ENCODE data around the gene ZNF653.
A peak's percentile ranks its signal among the peaks of the same experiment; 100 is the strongest.

Gene ZNF653, protein sequence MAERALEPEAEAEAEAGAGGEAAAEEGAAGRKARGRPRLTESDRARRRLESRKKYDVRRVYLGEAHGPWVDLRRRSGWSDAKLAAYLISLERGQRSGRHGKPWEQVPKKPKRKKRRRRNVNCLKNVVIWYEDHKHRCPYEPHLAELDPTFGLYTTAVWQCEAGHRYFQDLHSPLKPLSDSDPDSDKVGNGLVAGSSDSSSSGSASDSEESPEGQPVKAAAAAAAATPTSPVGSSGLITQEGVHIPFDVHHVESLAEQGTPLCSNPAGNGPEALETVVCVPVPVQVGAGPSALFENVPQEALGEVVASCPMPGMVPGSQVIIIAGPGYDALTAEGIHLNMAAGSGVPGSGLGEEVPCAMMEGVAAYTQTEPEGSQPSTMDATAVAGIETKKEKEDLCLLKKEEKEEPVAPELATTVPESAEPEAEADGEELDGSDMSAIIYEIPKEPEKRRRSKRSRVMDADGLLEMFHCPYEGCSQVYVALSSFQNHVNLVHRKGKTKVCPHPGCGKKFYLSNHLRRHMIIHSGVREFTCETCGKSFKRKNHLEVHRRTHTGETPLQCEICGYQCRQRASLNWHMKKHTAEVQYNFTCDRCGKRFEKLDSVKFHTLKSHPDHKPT

DNA sequence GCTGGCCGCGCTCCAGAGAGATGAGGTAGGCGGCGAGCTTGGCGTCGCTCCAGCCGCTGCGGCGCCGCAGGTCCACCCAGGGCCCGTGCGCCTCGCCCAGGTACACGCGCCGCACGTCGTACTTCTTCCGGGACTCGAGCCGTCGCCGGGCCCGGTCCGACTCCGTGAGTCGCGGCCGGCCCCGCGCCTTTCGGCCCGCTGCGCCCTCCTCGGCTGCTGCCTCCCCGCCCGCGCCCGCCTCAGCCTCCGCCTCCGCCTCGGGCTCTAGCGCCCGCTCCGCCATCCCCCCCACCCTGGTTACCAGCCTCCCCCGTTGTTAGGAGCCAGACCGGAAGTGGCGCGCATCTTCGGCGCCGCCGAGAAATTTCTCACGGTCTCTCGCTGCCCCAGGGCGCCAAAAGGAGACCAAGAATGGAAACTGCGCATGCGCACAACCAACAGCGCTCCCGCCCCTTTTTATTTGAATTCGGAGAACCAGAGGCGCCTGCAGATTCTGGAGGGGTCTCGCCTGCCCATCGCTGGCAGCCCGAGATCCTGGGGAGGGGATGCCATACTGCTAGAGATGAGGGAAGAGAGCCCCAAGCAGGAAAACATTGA, at the start of gene ZNF653:
Gene ZNF653 (minus strand): TSS at position 336 of the 597 bp plus-strand sequence. CDS start 53 bp downstream, at position 283.
- DNase-seq (ENCODE audit: low spot score): peak; percentile 92

DNA sequence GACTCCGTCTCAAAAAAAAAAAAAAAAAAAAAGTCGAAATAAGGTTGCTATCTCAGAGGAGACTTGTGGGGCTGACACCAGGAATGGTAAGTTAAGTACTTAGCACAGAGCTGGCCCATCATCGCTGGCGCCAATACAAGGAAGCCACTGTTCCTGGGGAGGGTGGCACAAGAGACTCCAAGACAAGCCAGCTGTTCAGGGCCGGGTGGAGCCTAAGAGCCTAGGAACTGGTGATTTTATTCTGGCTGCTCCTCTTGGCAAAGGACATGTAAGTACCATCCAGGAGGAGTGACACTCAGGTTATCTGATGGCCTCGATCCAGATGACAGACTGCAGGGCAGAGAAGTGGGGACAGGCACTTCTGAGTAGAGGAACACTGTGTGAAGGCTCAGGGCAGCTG, 49.6 kb upstream of the ZNF653 start:
- DNase-seq (ENCODE audit: low spot score): no peak

GRCh38 chr19:11554160-11554559, 48.5 kb upstream of the ZNF653 start:
- no peak for DNase-seq (ENCODE audit: low spot score)

GRCh38 chr19:11552666-11553372, 47.2 kb upstream of the ZNF653 start:
- no peak for DNase-seq (ENCODE audit: low spot score)

DNA sequence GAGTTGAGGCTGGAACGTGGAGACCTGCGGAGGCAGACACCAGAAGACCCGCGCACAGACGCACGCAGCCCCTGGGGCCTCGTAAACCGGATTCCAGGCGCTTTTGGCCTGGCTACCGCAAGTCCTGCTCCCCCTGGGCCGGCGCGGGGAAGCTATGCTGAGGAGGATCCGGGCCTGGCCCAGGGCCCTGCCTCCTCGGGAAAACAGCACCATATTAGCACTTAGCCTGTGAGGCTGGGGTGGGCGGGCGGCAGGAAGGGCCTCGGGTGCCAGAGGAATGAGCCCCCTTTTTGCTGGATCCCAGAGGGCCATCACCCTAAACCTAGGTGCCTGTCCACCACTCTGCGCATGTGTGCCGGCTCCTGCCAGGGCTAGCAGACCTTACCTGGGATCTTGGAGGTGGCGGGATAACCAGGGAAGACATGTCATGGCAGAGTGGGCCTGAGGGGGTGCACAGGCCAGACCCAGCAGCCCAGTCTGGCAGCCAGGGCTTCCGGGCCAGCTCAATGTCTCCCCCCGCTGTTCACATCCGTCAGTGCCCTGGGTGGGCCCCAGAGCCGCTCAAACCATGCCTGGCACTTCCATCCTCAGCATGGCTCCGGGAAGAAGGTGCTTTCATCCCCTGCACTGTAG, 46.1 kb upstream of the ZNF653 start:
- no peak for DNase-seq (ENCODE audit: low spot score)

- no peak for DNase-seq (ENCODE audit: low spot score)
Measured at GRCh38 chr19:11550265-11550664, 44.6 kb upstream of the ZNF653 start.

DNA sequence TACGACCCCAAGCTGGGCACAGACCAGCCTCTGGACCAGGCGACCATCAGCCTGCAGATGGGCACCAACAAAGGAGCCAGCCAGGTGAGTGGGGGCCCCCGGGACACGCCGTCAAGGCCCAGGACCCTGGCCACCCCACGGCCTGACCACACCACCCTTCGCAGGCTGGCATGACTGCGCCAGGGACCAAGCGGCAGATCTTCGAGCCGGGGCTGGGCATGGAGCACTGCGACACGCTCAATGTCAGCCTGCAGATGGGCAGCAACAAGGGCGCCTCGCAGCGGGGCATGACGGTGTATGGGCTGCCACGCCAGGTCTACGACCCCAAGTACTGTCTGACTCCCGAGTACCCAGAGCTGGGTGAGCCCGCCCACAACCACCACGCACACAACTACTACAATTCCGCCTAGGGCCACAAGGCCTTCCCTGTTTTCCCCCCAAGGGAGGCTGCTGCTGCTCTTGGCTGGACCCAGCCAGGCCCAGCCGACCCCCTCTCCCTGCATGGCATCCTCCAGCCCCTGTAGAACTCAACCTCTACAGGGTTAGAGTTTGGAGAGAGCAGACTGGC, 43.8 kb upstream of the ZNF653 start:
- no peak for DNase-seq (ENCODE audit: low spot score)

GRCh38 chr19:11547929-11548700, 42.5 kb upstream of the ZNF653 start:
- no peak for DNase-seq (ENCODE audit: low spot score)

DNA sequence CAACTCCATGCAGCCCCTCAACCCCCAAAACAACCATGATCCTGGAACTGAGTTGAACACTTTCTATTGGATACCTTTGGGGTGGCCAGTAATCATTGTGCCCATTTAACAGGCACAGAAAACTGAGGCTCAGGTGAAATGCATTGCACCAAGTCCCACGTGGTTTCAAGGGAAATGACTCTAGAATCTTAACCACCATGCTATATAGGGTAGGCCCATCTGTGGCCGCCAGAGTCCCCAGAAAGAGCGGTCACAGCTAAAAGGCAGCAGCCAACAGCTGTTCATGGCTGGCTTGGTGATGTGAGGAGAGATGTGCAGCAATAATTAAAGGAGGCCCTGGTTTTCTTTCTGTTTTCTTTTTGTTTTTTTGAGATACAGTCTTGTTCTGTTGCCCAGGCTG, 35.6 kb upstream of the ZNF653 start:
- no peak for DNase-seq (ENCODE audit: low spot score)

DNA sequence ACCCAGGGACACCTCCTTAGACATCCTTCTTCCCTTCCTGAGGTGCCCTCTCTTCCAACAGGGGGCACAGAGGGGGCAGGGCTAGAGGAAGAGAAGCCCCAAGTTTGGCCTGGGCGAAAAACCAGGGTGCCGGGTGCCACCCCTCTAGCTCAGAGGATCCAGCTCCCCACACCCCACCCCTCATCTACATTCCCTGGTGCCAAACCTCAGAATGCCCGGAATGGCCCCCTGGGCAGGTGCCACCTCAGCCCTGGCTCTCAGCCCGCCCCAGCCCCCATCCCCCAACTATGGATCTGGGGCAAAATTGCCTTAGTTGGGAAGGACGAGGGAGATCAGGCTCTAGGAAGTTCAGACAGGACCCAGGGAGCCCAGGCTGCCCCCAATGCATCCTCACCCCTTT, 35.0 kb upstream of the ZNF653 start:
- DNase-seq (ENCODE audit: low spot score): no peak

- no peak for DNase-seq (ENCODE audit: low spot score)
Measured at GRCh38 chr19:11539495-11540365, 34.1 kb upstream of the ZNF653 start.

- DNase-seq (ENCODE audit: low spot score): peak; percentile 47
Measured at GRCh38 chr19:11538232-11539036, 32.8 kb upstream of the ZNF653 start, which contains the start of gene CNN1. Gene CNN1, plus strand, starts transcription at chr19:11538851. Its CDS starts 77 bp downstream, at chr19:11538928.

GRCh38 chr19:11535792-11536595, 30.4 kb upstream of the ZNF653 start:
- DNase-seq (ENCODE audit: low spot score): peak; percentile 85

DNA sequence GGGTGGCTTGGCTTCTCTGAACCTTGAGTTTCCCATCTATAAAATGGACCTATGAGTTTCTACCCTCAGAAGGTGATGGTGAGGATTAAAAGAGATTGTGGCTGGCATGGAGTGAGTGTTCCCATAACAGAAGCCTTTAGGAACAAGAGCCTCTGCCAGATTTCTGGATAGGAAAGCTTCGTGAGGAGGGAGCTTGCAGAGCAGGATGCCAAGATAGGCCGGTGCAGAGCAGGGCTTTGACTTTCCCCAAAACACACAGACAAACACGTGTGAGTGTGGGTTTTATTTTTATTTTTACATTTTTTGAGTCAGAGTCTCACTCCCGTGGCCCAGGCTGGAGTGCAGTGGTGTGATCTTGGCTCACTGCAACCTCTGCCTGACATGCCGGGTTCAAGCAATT, 29.3 kb upstream of the ZNF653 start:
- DNase-seq (ENCODE audit: low spot score): no peak

GRCh38 chr19:11534538-11534937, 28.9 kb upstream of the ZNF653 start:
- DNase-seq (ENCODE audit: low spot score): no peak

- DNase-seq (ENCODE audit: low spot score): peak; percentile 98
Measured at GRCh38 chr19:11530432-11530831, 24.8 kb upstream of the ZNF653 start.

DNA sequence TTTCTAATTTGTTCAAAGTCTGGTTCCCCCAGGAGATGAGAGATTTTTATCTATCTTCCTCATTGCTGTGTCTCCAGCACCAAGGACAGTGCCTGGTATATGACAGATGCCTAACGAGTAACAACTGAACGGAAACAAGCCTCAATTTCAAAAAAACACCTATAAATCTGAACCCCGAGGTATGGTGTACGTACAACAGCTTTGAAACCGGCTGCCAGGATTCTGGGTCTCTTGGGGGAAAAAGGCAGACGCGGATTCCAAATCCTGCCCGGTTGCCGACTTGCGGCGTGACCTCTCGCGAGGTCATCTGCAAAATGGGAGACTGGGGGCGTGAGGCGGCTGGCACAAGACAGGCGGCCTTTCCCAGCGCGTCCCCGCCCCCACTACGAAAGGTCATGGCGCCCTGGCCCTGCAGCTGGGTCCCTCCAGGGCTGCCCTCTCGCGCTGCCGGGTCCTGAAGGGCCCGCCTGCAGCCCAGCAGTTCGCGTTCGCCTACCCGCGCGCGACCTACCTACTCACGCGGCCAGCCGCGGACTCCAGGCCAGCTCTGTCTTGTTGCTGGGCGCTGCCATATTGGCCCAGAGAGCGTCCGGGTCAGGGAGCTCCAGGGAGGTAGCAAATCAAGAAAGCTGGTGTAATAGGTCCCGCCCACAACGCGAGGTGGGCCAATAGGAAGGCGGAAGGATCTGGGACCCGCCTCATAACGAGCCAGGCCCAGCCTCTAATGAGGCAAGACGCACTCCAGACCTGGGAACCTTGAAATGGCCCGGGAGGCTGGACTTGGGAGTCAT, 23.1 kb upstream of the ZNF653 start, which contains the start of gene ECSIT:
Gene ECSIT (minus strand): TSS at position 584 of the 791 bp plus-strand sequence. CDS start 9,964 bp downstream, outside the sequence.
- DNase-seq (ENCODE audit: low spot score): peak; percentile 100

Data from cerebellar cortex (tissue), 1 donor.